BE2C (cell line): ENCODE measurements around the gene TMEM151B.

Experiments used
- DNase-seq: peaks from one replicate; pipeline ENCODE4 v3.0.0-alpha.2; 2020
- H3K27me3 ChIP-seq: fragments of 250-450 bp; sonication (Bioruptor Pico); 2 replicates; pipeline ENCODE4 v1.5.1; 2020; ENCODE audit warnings: mild to moderate bottlenecking
- H3K36me3 ChIP-seq: fragments of 250-450 bp; sonication (Bioruptor Pico); 2 replicates; pipeline ENCODE4 v1.5.1; 2020; ENCODE audit warnings: mild to moderate bottlenecking
- H3K4me1 ChIP-seq: fragments of 250-450 bp; sonication (Bioruptor Pico); 2 replicates; pipeline ENCODE4 v1.5.1; 2020
- H3K4me3 ChIP-seq: 2 replicates; pipeline ENCODE4 v1.5.1; 2011; ENCODE audit warnings: low read depth, low read length
- H3K9me3 ChIP-seq: fragments of 250-450 bp; sonication (Bioruptor Pico); 2 replicates; pipeline ENCODE4 v1.5.1; 2020
- TF ChIP-seq, protein P1 (sequence below): IDR thresholded peaks from 2 replicates; pipeline ENCODE4 v1.5.1; 2012; ENCODE audit warnings: mild to moderate bottlenecking, low read depth, low read length

Gene TMEM151B

DNA sequence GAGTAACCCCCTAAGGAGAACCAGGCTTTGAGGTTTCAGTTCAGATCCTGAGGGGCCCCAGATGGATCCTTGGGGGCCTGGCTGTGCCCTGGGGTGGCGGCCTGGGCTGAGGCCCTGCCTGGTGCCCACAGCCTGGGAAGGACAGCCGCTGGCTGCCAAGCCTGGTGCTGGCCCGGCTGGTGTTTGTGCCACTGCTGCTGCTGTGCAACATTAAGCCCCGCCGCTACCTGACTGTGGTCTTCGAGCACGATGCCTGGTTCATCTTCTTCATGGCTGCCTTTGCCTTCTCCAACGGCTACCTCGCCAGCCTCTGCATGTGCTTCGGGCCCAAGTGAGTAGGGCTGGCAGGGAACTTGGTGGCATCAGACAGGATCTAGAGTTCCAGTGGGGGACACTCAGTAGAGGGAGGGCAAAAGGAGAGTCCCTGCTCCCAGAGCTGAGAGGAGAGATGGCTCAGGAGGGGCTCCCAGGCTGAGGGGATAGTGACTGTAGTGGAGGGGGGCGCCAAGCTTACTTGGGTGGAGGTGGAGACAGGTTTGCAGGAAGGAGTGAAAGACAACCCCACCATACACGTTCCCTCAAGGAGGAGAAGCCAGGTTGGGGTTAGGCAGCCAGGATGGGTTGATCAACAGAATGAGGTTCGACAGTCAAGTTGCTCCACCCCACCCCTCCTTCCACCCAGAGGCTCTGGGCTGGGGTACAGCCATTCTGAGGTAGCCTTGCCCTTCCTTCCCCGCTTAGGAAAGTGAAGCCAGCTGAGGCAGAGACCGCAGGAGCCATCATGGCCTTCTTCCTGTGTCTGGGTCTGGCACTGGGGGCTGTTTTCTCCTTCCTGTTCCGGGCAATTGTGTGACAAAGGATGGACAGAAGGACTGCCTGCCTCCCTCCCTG is 37.3 kb upstream of the TMEM151B start:
- Histone ChIP-seq H3K9me3 (no peaks in the 10 kb centered on the region), H3K36me3 (peaks cover 67% of the 10 kb centered on the region), H3K27me3 (no peaks in the 10 kb centered on the region), H3K4me1 (peaks cover 35% of the 10 kb centered on the region), H3K4me3 (no peak overlapping the region)
- TF ChIP-seq, protein P1, sequence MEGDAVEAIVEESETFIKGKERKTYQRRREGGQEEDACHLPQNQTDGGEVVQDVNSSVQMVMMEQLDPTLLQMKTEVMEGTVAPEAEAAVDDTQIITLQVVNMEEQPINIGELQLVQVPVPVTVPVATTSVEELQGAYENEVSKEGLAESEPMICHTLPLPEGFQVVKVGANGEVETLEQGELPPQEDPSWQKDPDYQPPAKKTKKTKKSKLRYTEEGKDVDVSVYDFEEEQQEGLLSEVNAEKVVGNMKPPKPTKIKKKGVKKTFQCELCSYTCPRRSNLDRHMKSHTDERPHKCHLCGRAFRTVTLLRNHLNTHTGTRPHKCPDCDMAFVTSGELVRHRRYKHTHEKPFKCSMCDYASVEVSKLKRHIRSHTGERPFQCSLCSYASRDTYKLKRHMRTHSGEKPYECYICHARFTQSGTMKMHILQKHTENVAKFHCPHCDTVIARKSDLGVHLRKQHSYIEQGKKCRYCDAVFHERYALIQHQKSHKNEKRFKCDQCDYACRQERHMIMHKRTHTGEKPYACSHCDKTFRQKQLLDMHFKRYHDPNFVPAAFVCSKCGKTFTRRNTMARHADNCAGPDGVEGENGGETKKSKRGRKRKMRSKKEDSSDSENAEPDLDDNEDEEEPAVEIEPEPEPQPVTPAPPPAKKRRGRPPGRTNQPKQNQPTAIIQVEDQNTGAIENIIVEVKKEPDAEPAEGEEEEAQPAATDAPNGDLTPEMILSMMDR: no peak
- no peak for DNase-seq

DNA sequence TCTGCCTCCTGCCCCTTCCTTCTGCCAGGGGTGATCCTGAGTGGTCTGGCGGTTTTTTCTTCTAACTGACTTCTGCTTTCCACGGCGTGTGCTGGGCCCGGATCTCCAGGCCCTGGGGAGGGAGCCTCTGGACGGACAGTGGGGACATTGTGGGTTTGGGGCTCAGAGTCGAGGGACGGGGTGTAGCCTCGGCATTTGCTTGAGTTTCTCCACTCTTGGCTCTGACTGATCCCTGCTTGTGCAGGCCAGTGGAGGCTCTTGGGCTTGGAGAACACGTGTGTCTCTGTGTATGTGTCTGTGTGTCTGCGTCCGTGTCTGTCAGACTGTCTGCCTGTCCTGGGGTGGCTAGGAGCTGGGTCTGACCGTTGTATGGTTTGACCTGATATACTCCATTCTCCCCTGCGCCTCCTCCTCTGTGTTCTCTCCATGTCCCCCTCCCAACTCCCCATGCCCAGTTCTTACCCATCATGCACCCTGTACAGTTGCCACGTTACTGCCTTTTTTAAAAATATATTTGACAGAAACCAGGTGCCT is 36.6 kb upstream of the TMEM151B start:
- TF ChIP-seq, protein P1: no peak
- DNase-seq: no peak
- Histone ChIP-seq H3K36me3 (peaks cover 63% of the 10 kb centered on the region), H3K9me3 (no peaks in the 10 kb centered on the region), H3K27me3 (no peaks in the 10 kb centered on the region), H3K4me3 (no peak overlapping the region), H3K4me1 (peaks cover 34% of the 10 kb centered on the region)

DNA sequence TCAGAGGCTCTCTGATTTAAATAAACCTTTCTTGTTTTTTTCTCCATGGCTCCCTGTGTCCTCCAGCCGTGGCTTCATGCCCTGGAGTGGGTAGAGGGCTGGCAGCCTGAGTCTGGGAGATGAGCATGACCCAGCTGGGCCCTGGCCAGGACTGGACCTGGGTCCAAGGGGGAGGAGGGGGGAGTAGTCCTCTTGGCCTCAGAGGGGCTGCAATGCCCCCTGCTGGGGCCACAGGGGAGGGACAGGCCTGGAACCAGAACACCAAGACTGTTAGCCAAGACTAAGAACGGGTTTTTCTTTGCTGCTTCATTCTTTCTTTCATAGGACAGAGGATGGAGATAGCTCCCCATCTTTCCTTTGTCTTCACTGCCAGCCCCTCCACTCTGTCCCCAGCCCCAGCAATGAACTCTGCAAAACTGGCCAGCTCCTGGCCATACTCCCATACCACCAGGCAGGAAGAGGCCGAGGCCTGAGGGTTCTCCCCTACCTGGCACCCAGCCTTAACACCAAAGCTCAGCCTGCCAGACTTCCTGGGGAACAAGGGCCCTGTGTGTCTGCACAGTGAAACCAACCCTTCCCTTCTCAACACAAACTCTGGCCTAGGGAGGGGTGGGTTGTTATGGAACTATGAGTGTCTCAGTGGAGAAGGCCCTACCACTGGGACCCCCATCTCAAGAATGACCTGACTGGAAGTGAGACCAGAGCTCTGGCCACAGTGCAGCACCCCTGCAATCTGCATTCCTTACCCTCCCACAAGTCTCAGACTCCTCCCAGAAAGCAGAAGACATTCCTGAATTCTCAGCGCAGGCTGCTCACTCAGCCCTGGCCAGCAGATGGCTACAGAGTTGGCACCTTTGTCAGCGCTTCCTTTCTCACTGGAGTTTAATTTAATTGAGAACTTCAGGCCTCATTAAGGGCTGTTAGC is 35.9 kb upstream of the TMEM151B start:
- Histone ChIP-seq H3K4me1 (peaks cover 34% of the 10 kb centered on the region), H3K27me3 (no peaks in the 10 kb centered on the region), H3K36me3 (peaks cover 57% of the 10 kb centered on the region), H3K4me3 (no peak overlapping the region), H3K9me3 (no peaks in the 10 kb centered on the region)
- DNase-seq: peak; percentile 79
- TF ChIP-seq, protein P1: peak; percentile 96

DNA sequence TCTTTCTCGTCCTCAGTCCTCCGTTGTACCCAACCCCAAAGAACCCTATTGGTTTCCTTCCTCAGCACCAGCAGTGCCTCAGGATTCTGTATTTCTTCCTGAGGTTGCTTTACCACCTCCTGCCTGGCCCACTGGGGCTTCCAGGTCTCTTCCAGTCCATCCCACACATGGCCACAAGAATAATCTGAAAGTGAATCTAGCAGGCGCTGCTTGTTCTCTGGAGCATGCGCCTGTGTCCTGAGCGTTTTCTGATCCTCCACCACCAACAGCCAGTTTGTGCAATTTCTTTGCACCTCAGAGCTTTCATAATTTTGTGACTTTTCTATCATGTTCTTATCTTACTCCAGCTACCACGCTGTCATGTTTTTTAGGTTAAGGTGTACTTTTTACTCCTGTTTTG is 35.0 kb upstream of the TMEM151B start:
- DNase-seq: peak; percentile 52
- H3K36me3 ChIP-seq: peaks cover 48% of the 10 kb centered on the region
- H3K4me3 ChIP-seq: no peak overlapping the region
- H3K4me1 ChIP-seq: peaks cover 34% of the 10 kb centered on the region
- no peaks in the 10 kb centered on the region for H3K27me3 ChIP-seq
- H3K9me3 ChIP-seq: no peaks in the 10 kb centered on the region
- TF ChIP-seq, protein P1: no peak

DNA sequence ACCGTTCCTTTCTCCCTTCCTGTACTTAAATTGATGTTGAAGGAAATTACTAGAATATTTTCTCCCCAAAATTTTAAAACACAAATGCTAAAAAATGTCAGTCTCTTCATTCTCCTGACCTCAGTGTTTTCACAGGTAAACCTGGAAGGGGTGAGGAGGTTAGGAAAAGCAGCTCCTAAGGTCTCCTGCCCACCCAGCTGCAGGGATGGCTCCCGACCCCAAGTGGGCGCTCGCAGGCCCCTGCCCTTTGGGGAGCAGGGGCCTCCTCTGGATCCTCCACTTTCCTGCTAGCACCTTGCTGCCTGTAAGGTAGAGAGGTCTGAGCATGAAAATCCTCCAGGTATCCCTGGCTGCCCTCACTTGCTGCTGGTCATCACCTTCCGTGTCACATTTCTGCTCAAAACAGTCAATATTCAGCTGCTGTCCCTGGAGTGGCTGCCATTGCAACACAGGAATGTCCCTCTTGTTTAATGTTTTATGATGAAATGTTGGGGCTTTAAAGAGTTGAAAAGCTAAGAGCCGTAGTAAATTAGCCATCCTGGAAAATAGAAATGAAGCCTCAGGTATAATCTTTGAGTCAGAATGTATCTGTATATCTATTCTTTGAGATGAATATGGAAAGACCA is 34.2 kb upstream of the TMEM151B start:
- Histone ChIP-seq H3K27me3 (no peaks in the 10 kb centered on the region), H3K9me3 (no peaks in the 10 kb centered on the region), H3K36me3 (peaks cover 44% of the 10 kb centered on the region), H3K4me3 (no peak overlapping the region), H3K4me1 (peaks cover 34% of the 10 kb centered on the region)
- DNase-seq: no peak
- TF ChIP-seq, protein P1: no peak
